ENCODE results near the gene SLC25A38. TPM values are rescaled to one million over a fixed set of nuclear protein-coding genes. Genes with fewer than 3 reads are reported as not detected.

The SLC25A38 gene
- polyA plus RNA-seq (2013, experiment 1 of 2), result 16.2 TPM
- 18.1 TPM for polyA plus RNA-seq (2013, experiment 2 of 2)

- WGBS, 2 experiments (ENCODE audit: insufficient coverage in 2 of 2), result 0 to 1% methylated on average over 39 to 55 of the region's 62 CpGs
- H3K27ac ChIP-seq (ENCODE audit: low read depth, low read length, severe bottlenecking), result peak within 1 kb of the TSS; percentile 91
- H3K4me1 ChIP-seq (ENCODE audit: control insufficient read depth, insufficient read depth, low read length, poor library complexity, severe bottlenecking), result peaks cover 6% of the 10 kb centered on the region
- H3K4me3 ChIP-seq (ENCODE audit: extremely low read depth, insufficient read depth, low read length, poor library complexity, severe bottlenecking), result peak within 1 kb of the TSS; percentile 84
- H3K9me3 ChIP-seq (ENCODE audit: control insufficient read depth, low read length), result no peaks in the 10 kb centered on the region
- H3K36me3 ChIP-seq (ENCODE audit: control insufficient read depth, insufficient read depth, low read length), result peaks cover 7% of the 10 kb centered on the region
Measured at GRCh38 chr3:39383045-39383880, at the start of gene SLC25A38. Gene SLC25A38, plus strand, starts transcription at chr3:39383370. Its CDS starts 355 bp downstream, at chr3:39383725.

DNA sequence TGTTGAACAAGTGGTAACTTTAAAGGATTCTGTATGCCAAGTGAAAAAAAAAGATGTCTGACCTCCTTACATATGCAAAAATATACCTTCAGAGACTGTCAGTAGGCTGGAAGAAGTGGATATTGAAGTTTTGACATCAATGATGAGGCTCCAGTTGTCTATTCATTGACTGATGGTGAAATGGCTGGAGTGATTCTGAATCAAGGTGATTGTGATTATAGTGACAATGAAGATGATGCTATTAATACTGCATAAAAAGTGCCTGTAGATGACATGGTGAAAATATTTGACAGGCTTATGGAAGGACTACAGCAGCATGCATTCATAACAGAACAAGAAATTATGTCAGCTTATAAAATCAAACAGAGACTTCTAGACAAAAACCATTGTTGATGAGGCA lies 49.6 kb upstream of the SLC25A38 start:
- Histone ChIP-seq H3K36me3 (ENCODE audit: control insufficient read depth, insufficient read depth, low read length) (no peaks in the 10 kb centered on the region), H3K9me3 (ENCODE audit: control insufficient read depth, low read length) (no peaks in the 10 kb centered on the region), H3K4me3 (ENCODE audit: extremely low read depth, insufficient read depth, low read length, poor library complexity, severe bottlenecking) (no peak overlapping the region), H3K27ac (ENCODE audit: low read depth, low read length, severe bottlenecking) (no peak overlapping the region), H3K4me1 (ENCODE audit: control insufficient read depth, insufficient read depth, low read length, poor library complexity, severe bottlenecking) (no peaks in the 10 kb centered on the region)

DNA sequence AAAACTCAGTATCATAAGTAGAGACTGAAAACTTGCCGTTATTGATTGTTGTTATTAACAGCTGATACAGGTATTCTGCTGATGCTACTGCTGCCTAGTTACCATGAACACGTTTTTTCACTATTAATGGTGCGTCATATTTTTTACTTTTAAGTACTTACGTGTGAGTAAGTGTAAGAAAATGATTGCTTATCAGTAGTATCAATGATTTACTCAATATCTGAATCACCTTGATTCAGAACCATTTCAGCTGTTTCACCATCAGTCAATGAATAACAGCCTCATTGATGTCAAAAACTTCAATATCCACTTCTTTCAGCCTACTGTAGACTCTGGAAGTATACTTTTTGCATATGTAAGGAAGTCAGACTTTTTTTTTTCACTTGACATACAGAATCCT lies 49.0 kb upstream of the SLC25A38 start:
- Histone ChIP-seq H3K36me3 (ENCODE audit: control insufficient read depth, insufficient read depth, low read length) (no peaks in the 10 kb centered on the region), H3K4me3 (ENCODE audit: extremely low read depth, insufficient read depth, low read length, poor library complexity, severe bottlenecking) (no peak overlapping the region), H3K4me1 (ENCODE audit: control insufficient read depth, insufficient read depth, low read length, poor library complexity, severe bottlenecking) (no peaks in the 10 kb centered on the region), H3K9me3 (ENCODE audit: control insufficient read depth, low read length) (no peaks in the 10 kb centered on the region), H3K27ac (ENCODE audit: low read depth, low read length, severe bottlenecking) (no peak overlapping the region)
- WGBS, 2 experiments (ENCODE audit: insufficient coverage in 2 of 2), result 71 to 100% methylated on average over 1 of the region's 4 CpGs

DNA sequence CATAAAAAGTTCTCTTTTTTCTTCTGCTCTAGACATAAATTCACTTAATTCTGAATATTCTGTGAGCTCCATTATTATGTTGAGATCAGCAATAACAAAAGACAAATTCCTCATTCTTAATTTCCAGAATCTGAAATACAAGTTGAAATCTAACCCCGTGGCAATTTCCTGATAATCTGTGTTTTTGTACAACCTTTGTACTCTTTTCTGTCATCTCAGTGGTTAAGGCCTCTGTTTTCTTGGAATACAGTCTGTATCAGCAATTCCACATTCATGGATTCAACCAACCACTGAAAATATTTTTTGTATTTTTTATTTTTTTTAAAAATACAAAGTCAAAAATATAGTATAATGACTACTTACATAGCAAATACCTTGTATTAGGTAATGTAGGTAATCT lies 45.0 kb upstream of the SLC25A38 start:
- Histone ChIP-seq H3K36me3 (ENCODE audit: control insufficient read depth, insufficient read depth, low read length) (no peaks in the 10 kb centered on the region), H3K27ac (ENCODE audit: low read depth, low read length, severe bottlenecking) (no peak overlapping the region), H3K9me3 (ENCODE audit: control insufficient read depth, low read length) (no peaks in the 10 kb centered on the region), H3K4me1 (ENCODE audit: control insufficient read depth, insufficient read depth, low read length, poor library complexity, severe bottlenecking) (no peaks in the 10 kb centered on the region), H3K4me3 (ENCODE audit: extremely low read depth, insufficient read depth, low read length, poor library complexity, severe bottlenecking) (no peak overlapping the region)
- 67% methylated on average over 1 of the region's 1 CpG; no CpG with 5 or more reads in 1 of the 2 experiments for WGBS, 2 experiments (ENCODE audit: insufficient coverage in 2 of 2)

- Histone ChIP-seq H3K9me3 (ENCODE audit: control insufficient read depth, low read length) (no peaks in the 10 kb centered on the region), H3K4me3 (ENCODE audit: extremely low read depth, insufficient read depth, low read length, poor library complexity, severe bottlenecking) (no peak overlapping the region), H3K36me3 (ENCODE audit: control insufficient read depth, insufficient read depth, low read length) (no peaks in the 10 kb centered on the region), H3K4me1 (ENCODE audit: control insufficient read depth, insufficient read depth, low read length, poor library complexity, severe bottlenecking) (no peaks in the 10 kb centered on the region), H3K27ac (ENCODE audit: low read depth, low read length, severe bottlenecking) (no peak overlapping the region)
- 100% methylated on average over 1 of the region's 1 CpG; no CpG with 5 or more reads in 1 of the 2 experiments for WGBS, 2 experiments (ENCODE audit: insufficient coverage in 2 of 2)
Measured at GRCh38 chr3:39339086-39339485, 44.1 kb upstream of the SLC25A38 start.

DNA sequence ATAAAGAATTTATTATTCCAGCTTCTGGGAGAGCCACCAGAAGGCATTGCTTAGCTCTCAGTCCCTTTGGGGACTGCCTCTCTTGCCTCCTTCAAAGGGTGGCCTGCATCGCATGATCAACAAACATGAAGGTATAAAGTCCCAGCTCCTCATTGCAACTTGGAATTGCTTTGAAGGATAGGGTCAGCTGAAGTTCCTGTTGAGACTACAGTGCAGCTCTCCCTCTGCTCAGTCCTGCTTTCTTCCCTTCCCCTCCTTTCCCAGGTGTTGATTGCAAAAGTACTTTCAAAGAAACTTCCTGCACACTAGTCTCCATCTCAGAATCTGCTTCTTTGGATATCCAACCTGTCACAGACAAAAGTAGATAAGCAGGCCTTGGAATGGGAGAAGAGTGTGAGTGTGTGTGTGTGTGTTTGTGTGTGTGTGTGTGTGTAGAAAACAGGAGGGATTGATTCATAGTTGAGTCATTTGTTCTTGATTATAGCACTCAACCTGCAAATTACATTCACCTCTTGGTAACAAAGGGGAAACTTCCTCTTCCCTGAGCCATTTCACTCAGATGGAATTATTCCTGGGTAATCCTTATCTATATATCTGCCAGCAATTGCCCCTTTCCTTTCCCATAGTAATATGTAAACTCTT lies 40.0 kb upstream of the SLC25A38 start:
- H3K4me1 ChIP-seq (ENCODE audit: control insufficient read depth, insufficient read depth, low read length, poor library complexity, severe bottlenecking), result no peaks in the 10 kb centered on the region
- 100% methylated on average over 1 of the region's 1 CpG; no CpG with 5 or more reads in 1 of the 2 experiments for WGBS, 2 experiments (ENCODE audit: insufficient coverage in 2 of 2)
- H3K9me3 ChIP-seq (ENCODE audit: control insufficient read depth, low read length), result no peaks in the 10 kb centered on the region
- no peak overlapping the region for H3K27ac ChIP-seq (ENCODE audit: low read depth, low read length, severe bottlenecking)
- no peak overlapping the region for H3K4me3 ChIP-seq (ENCODE audit: extremely low read depth, insufficient read depth, low read length, poor library complexity, severe bottlenecking)
- H3K36me3 ChIP-seq (ENCODE audit: control insufficient read depth, insufficient read depth, low read length), result no peaks in the 10 kb centered on the region

- Histone ChIP-seq H3K36me3 (ENCODE audit: control insufficient read depth, insufficient read depth, low read length) (no peaks in the 10 kb centered on the region), H3K27ac (ENCODE audit: low read depth, low read length, severe bottlenecking) (no peak overlapping the region), H3K9me3 (ENCODE audit: control insufficient read depth, low read length) (no peaks in the 10 kb centered on the region), H3K4me3 (ENCODE audit: extremely low read depth, insufficient read depth, low read length, poor library complexity, severe bottlenecking) (no peak overlapping the region), H3K4me1 (ENCODE audit: control insufficient read depth, insufficient read depth, low read length, poor library complexity, severe bottlenecking) (no peaks in the 10 kb centered on the region)
Measured at GRCh38 chr3:39343760-39344159, 39.4 kb upstream of the SLC25A38 start.

DNA sequence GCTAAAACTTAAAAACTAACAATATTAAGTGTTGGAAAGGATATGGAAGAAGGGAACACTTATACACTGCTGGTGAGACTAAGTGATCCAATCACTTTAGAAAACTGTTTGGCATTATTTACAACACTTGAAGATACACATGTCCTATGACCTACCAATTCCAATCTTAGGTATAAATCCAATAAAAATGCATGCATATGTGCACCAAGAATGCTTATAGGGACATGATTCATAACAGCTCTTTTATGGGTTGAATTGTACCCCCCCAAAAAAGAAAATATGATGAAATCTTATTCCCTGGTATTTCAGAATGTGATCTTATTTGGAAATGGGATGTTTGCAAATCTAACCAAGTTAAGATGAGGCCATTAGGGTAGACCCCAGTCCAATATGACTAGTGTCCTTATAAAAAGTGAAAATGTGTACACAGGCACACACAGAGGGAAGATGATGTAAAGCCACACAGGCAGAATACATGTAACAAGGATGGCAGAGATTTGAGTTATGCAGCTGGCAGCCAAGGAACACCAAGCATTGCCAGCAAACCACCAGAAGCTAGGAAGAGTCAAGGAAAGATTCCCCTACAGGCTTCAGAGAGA lies 38.3 kb upstream of the SLC25A38 start:
- no peak overlapping the region for H3K4me3 ChIP-seq (ENCODE audit: extremely low read depth, insufficient read depth, low read length, poor library complexity, severe bottlenecking)
- no peaks in the 10 kb centered on the region for H3K9me3 ChIP-seq (ENCODE audit: control insufficient read depth, low read length)
- H3K36me3 ChIP-seq (ENCODE audit: control insufficient read depth, insufficient read depth, low read length), result no peaks in the 10 kb centered on the region
- no peak overlapping the region for H3K27ac ChIP-seq (ENCODE audit: low read depth, low read length, severe bottlenecking)
- no peaks in the 10 kb centered on the region for H3K4me1 ChIP-seq (ENCODE audit: control insufficient read depth, insufficient read depth, low read length, poor library complexity, severe bottlenecking)

GRCh38 chr3:39346785-39347585 lies 36.2 kb upstream of the SLC25A38 start:
- Histone ChIP-seq H3K9me3 (ENCODE audit: control insufficient read depth, low read length) (no peaks in the 10 kb centered on the region), H3K4me3 (ENCODE audit: extremely low read depth, insufficient read depth, low read length, poor library complexity, severe bottlenecking) (no peak overlapping the region)
- no CpG with 5 or more reads among the region's 2 CpGs for WGBS, 2 experiments (ENCODE audit: insufficient coverage in 2 of 2)

GRCh38 chr3:39347586-39347876 lies 35.6 kb upstream of the SLC25A38 start:
- WGBS, 2 experiments (ENCODE audit: insufficient coverage in 2 of 2), result 57 to 67% methylated on average over 1 to 2 of the region's 3 CpGs
- no peak overlapping the region for H3K27ac ChIP-seq (ENCODE audit: low read depth, low read length, severe bottlenecking)
- no peaks in the 10 kb centered on the region for H3K9me3 ChIP-seq (ENCODE audit: control insufficient read depth, low read length)
- no peak overlapping the region for H3K4me3 ChIP-seq (ENCODE audit: extremely low read depth, insufficient read depth, low read length, poor library complexity, severe bottlenecking)
- H3K4me1 ChIP-seq (ENCODE audit: control insufficient read depth, insufficient read depth, low read length, poor library complexity, severe bottlenecking), result no peaks in the 10 kb centered on the region
- H3K36me3 ChIP-seq (ENCODE audit: control insufficient read depth, insufficient read depth, low read length), result no peaks in the 10 kb centered on the region

More at GRCh38 chr3:39346785-39347585, 36.2 kb upstream of the SLC25A38 start:
- Histone ChIP-seq H3K36me3 (ENCODE audit: control insufficient read depth, insufficient read depth, low read length) (no peaks in the 10 kb centered on the region), H3K4me1 (ENCODE audit: control insufficient read depth, insufficient read depth, low read length, poor library complexity, severe bottlenecking) (no peaks in the 10 kb centered on the region), H3K27ac (ENCODE audit: low read depth, low read length, severe bottlenecking) (no peak overlapping the region)

Measured in mesodermal cell (in vitro differentiated cells).